GM12892 (cell line): ENCODE data around the gene OPCML.
A peak's percentile ranks its signal among the peaks of the same experiment; 100 is the strongest.

Experiments
- DNase-seq: peaks from one replicate; pipeline ENCODE4 v3.0.0; 2011; ENCODE audit not compliant: insufficient read length
- FAIRE-seq: peaks from 2 replicates; lab custom pipeline; 2011; peaks lifted over from hg19 to GRCh38; lab: Jason Lieb, UNC
- POLR2A ChIP-seq: IDR thresholded peaks from 2 replicates; pipeline ENCODE4 v1.6.1; 2011; ENCODE audit warnings: low read depth, low read length, control low read depth
- POLR2AphosphoS5 ChIP-seq: IDR thresholded peaks from 2 replicates; pipeline ENCODE4 v1.6.1; 2011; ENCODE audit warnings: low read depth, low read length, control low read depth
- TAF1 ChIP-seq: IDR thresholded peaks from 2 replicates; pipeline ENCODE4 v1.6.1; 2011; ENCODE audit warnings: low read depth, mild to moderate bottlenecking, control low read depth, low read length, borderline replicate concordance

Gene OPCML

GRCh38 chr11:132971351-132971750, 561.0 kb downstream of the OPCML start:
- DNase-seq (no peak), FAIRE-seq (no peak)
- TF ChIP-seq POLR2A (no peak), POLR2AphosphoS5 (no peak), TAF1 (no peak)

- no peak for DNase-seq
- no peak for FAIRE-seq
- TF ChIP-seq POLR2AphosphoS5 (no peak), TAF1 (no peak), POLR2A (no peak)
Observed at GRCh38 chr11:132969892-132970291, 562.4 kb downstream of the OPCML start.

- FAIRE-seq (no peak), DNase-seq (no peak)
- TF ChIP-seq TAF1 (no peak), POLR2A (no peak), POLR2AphosphoS5 (no peak)
Observed at GRCh38 chr11:132962041-132962440, 570.3 kb downstream of the OPCML start.

GRCh38 chr11:132961453-132961852, 570.8 kb downstream of the OPCML start:
- DNase-seq (no peak), FAIRE-seq (no peak)
- TF ChIP-seq POLR2A = no peak
- TF ChIP-seq POLR2AphosphoS5 = no peak
- TF ChIP-seq TAF1 = no peak

- no peak for DNase-seq
- TF ChIP-seq POLR2AphosphoS5 = no peak
- FAIRE-seq = peak; percentile 9
Observed at GRCh38 chr11:132960273-132961078, 571.8 kb downstream of the OPCML start.

GRCh38 chr11:132959693-132960092, 572.6 kb downstream of the OPCML start:
- TF ChIP-seq POLR2AphosphoS5 (no peak), POLR2A (no peak), TAF1 (no peak)
- no peak for DNase-seq
- no peak for FAIRE-seq

- no peak for TF ChIP-seq POLR2A
- TF ChIP-seq POLR2AphosphoS5 = no peak
- no peak for TF ChIP-seq TAF1
- FAIRE-seq (no peak), DNase-seq (no peak)
Observed at GRCh38 chr11:132957881-132958280, 574.4 kb downstream of the OPCML start.

- DNase-seq = no peak
- TF ChIP-seq POLR2AphosphoS5 = no peak
- no peak for FAIRE-seq
Observed at GRCh38 chr11:132948252-132948651, 584.0 kb downstream of the OPCML start.

- no peak for DNase-seq
- no peak for TF ChIP-seq TAF1
- no peak for TF ChIP-seq POLR2AphosphoS5
- no peak for TF ChIP-seq POLR2A
- no peak for FAIRE-seq
Observed at GRCh38 chr11:132944569-132944944, 587.7 kb downstream of the OPCML start.

GRCh38 chr11:132943706-132944568, 588.4 kb downstream of the OPCML start:
- TF ChIP-seq POLR2A (no peak), POLR2AphosphoS5 (no peak), TAF1 (no peak)
- no peak for FAIRE-seq
- no peak for DNase-seq

- no peak for FAIRE-seq
- no peak for DNase-seq
Observed at GRCh38 chr11:132943357-132943705, 589.0 kb downstream of the OPCML start.

GRCh38 chr11:132942611-132943356, 589.5 kb downstream of the OPCML start:
- FAIRE-seq = no peak

More at GRCh38 chr11:132943357-132943705, 589.0 kb downstream of the OPCML start:
- no peak for TF ChIP-seq POLR2A
- no peak for TF ChIP-seq POLR2AphosphoS5
- TF ChIP-seq TAF1 = no peak

More at GRCh38 chr11:132942611-132943356, 589.5 kb downstream of the OPCML start:
- no peak for DNase-seq
- no peak for TF ChIP-seq POLR2A
- no peak for TF ChIP-seq TAF1
- TF ChIP-seq POLR2AphosphoS5 = no peak
